K562 (cell line): ENCODE measurements around the gene CIAO2B. TPM values are rescaled to one million over a fixed set of nuclear protein-coding genes. Genes with fewer than 3 reads are reported as not detected.

Experiments
- ATAC-seq: fragments of 200-7000 bp; cut with Tn5 transposase; 3 replicates; pipeline ENCODE4 v1.9.1; 2020; ENCODE audit warnings: moderate library complexity
- BruUV-seq: library from RNA; stranded (reverse); fragments of 400-500 nt; replicated peaks from 2 replicates; lab custom pipeline; 2021; lab: Mats Ljungman, UMichigan
- CTCF ChIA-PET: fragments of 300-600 bp; formaldehyde crosslinking; extraction: SDS; loops from one replicate; lab custom pipeline; 2021; ENCODE audit warnings: low intra/inter-chr PET ratio; lab: Yijun Ruan, JAX
- POLR2A ChIA-PET: fragments of 300-600, 350-650 bp; sonication (Branson Sonifier 250); formaldehyde crosslinking; extraction: SDS; loops from one replicate; lab custom pipeline; 2021; ENCODE audit warnings: antibody characterized with exemption, inconsistent platforms; lab: Yijun Ruan, JAX
- DNase-seq, 4 experiments: peaks; one replicate each; pipeline versions ENCODE4 v3.0.0 to v3.0.0-alpha.2; 2011 to 2018; ENCODE audit warnings: low spot score in 3 of 4, mixed read lengths in 3 of 4; ENCODE audit errors: extremely low read depth in 1 of 4
- FAIRE-seq: peaks from 2 replicates; lab custom pipeline; 2011; peaks lifted over from hg19 to GRCh38; lab: Jason Lieb, UNC
- H2AFZ ChIP-seq: 2 replicates; pipeline ENCODE4 v1.6.0; 2011; ENCODE audit warnings: low read depth, low read length, control low read depth, inconsistent platforms
- H3K27ac ChIP-seq: fragments of 200-600 bp; 3 replicates; pipeline ENCODE4 v1.8.0; 2011; ENCODE audit warnings: low read depth, mild to moderate bottlenecking, control low read depth, inconsistent platforms, low read length, moderate library complexity, mixed read lengths; ENCODE audit errors: extremely low read depth
- H3K27me3 ChIP-seq, 2 experiments: fragments of 300-600 bp in 1 of 2; 2 replicates in 1 of 2; 3 replicates in 1 of 2; pipeline versions ENCODE4 v1.6.0 to v1.8.0; 2011; ENCODE audit warnings: inconsistent platforms in 2 of 2, low read length in 2 of 2, mild to moderate bottlenecking in 1 of 2, mixed read lengths in 1 of 2, moderate library complexity in 1 of 2; ENCODE audit not compliant: control insufficient read depth in 2 of 2, insufficient read depth in 2 of 2
- H3K36me3 ChIP-seq: fragments of 300-600 bp; 3 replicates; pipeline ENCODE4 v1.8.0; 2011; ENCODE audit warnings: mild to moderate bottlenecking, low read length, inconsistent platforms; ENCODE audit not compliant: control insufficient read depth, insufficient read depth
- H3K4me1 ChIP-seq, 2 experiments: fragments of 200-600 bp in 1 of 2; replicated peaks in 1 of 2; 2 replicates in 1 of 2; 3 replicates in 1 of 2; pipeline versions ENCODE4 v1.5.1 to v1.8.0; 2011; ENCODE audit warnings: inconsistent platforms in 2 of 2, low read length in 2 of 2, mild to moderate bottlenecking in 1 of 2, mixed read lengths in 1 of 2, moderate library complexity in 1 of 2; ENCODE audit not compliant: control insufficient read depth in 2 of 2, insufficient read depth in 2 of 2
- H3K4me2 ChIP-seq: 2 replicates; pipeline ENCODE4 v1.6.1; 2011; ENCODE audit warnings: low read length, control low read depth, inconsistent platforms, mixed read lengths; ENCODE audit not compliant: insufficient read depth
- H3K4me3 ChIP-seq: fragments of 200-600 bp; sonication (generic), shearing (Covaris generic); 2 replicates; pipeline ENCODE4 v1.5.1; 2016; ENCODE audit warnings: control low read depth, inconsistent platforms
- H3K79me2 ChIP-seq: fragments of 200-600 bp; 3 replicates; pipeline ENCODE4 v1.8.0; 2011; ENCODE audit warnings: low read length, inconsistent platforms; ENCODE audit not compliant: control insufficient read depth, insufficient read depth
- H3K9ac ChIP-seq, 2 experiments: 2 replicates each; pipeline versions ENCODE4 v1.6.0 to v1.6.1; 2011; ENCODE audit warnings: low read depth in 2 of 2, low read length in 2 of 2, control low read depth in 1 of 2, inconsistent platforms in 1 of 2, mild to moderate bottlenecking in 1 of 2, mixed read lengths in 1 of 2; ENCODE audit not compliant: insufficient read depth in 1 of 2
- H3K9me1 ChIP-seq: one replicate; pipeline ENCODE4 v1.6.0; 2011; ENCODE audit warnings: inconsistent platforms, mild to moderate bottlenecking, low read length, moderate library complexity; ENCODE audit not compliant: control insufficient read depth, insufficient read depth
- H3K9me3 ChIP-seq: replicated peaks from 2 replicates; pipeline ENCODE4 v1.5.1; 2011; ENCODE audit warnings: low read depth, low read length, inconsistent platforms; ENCODE audit not compliant: control insufficient read depth, insufficient read depth
- H4K20me1 ChIP-seq: replicated peaks from 2 replicates; pipeline ENCODE4 v1.6.1; 2011; ENCODE audit warnings: low read length, inconsistent platforms, mixed read lengths; ENCODE audit not compliant: control insufficient read depth, insufficient read depth
- BRF2 ChIP-seq: IDR thresholded peaks from 3 replicates; pipeline ENCODE4 v1.6.1; 2011; ENCODE audit warnings: borderline replicate concordance, mild to moderate bottlenecking; ENCODE audit not compliant: insufficient read length, insufficient read depth
- EGR1 ChIP-seq: fragments of 450-650 bp; conservative IDR thresholded peaks from 2 replicates; pipeline ENCODE4 v1.6.1; 2017; ENCODE audit warnings: mild to moderate bottlenecking
- KLF6 ChIP-seq: fragments of 250-450 bp; sonication (Bioruptor Pico); IDR thresholded peaks from 2 replicates; pipeline ENCODE4 v1.4.0; 2020; ENCODE audit warnings: mild to moderate bottlenecking, moderate library complexity, borderline replicate concordance
- SIX5 ChIP-seq, 2 experiments: IDR thresholded peaks; 2 replicates each; pipeline ENCODE4 v1.6.1; 2011; ENCODE audit warnings: low read length in 2 of 2, borderline replicate concordance in 1 of 2, low read depth in 1 of 2, mild to moderate bottlenecking in 1 of 2, moderate library complexity in 1 of 2; ENCODE audit not compliant: insufficient read depth in 1 of 2
- ZFP36 ChIP-seq: fragments of 150-350 bp; IDR thresholded peaks from 2 replicates; pipeline ENCODE4 v1.6.1; 2018; ENCODE audit warnings: low read length, low read depth; ENCODE audit not compliant: partially characterized antibody
- ZNF184 ChIP-seq: sonication (generic); formaldehyde crosslinking; IDR thresholded peaks from 2 replicates; pipeline ENCODE4 v1.5.0; 2020; ENCODE audit warnings: missing genetic modification reagents
- WGBS: fragments of 100-300 bp; shearing (Covaris generic); methylation state at CpG from one replicate; pipeline ENCODE4 v1.1.6; 2016; ENCODE audit warnings: low coverage, mixed read lengths; ENCODE audit not compliant: insufficient coverage; ENCODE audit errors: missing lambda C conversion rate; 5-methylcytosine and 5-hydroxymethylcytosine counted together
- in situ Hi-C: fragments of 300-500 bp; cut with MboI; formaldehyde crosslinking; loops from 4 replicates; pipeline ENCODE4 v1.15.0; 2018; ENCODE audit warnings: inconsistent platforms, mixed read lengths
- intact Hi-C: fragments of 100-400 bp; cut with micrococcal nuclease; formaldehyde crosslinking; loops from 2 replicates; pipeline ENCODE4 v1.14.2; 2022
- polyA plus RNA-seq, 8 experiments: library from polyadenylated mRNA; depleted of rRNA in 4 of 8; stranded (reverse) in 5 of 8; unstranded in 3 of 8; fragments of >200 nt; fragmentation: Nextera tagmentation in 2 of 8; fragmentation: Illumina TruSeq in 1 of 8; extraction: Ambion mirVana in 2 of 8; extraction: Trizol in 1 of 8; gene quantifications; 2 replicates each; pipeline versions ENCODE4 v1.2.1 to v1.2.3, GENCODE V29; 2011 to 2014; ENCODE audit warnings: inconsistent platforms in 1 of 8, missing spikeins in 1 of 8
- total RNA-seq, 7 experiments: library from RNA; depleted of rRNA in 6 of 7; stranded (reverse); fragments of >200 nt in 6 of 7; fragmentation: Illumina TruSeq in 2 of 7; extraction: Trizol in 2 of 7; gene quantifications; 2 replicates each; pipeline versions ENCODE4 v1.2.1 to v1.2.3, GENCODE V29; 2011 to 2021; ENCODE audit warnings: low replicate concordance in 1 of 7
- TF ChIP-seq, protein P1 (sequence below): fragments of 450-650 bp; IDR thresholded peaks from 2 replicates; pipeline ENCODE4 v1.6.1; 2016; ENCODE audit warnings: antibody characterized with exemption

The CIAO2B gene
- total and polyA plus RNA-seq, 9 of the 15 experiments (the other 6 are each of a cell fraction or from before 2014, with no cell fraction given) = 86.8 to 182 (median 113) TPM

- Histone ChIP-seq H3K4me1 (peaks cover 3 to 11% of the 10 kb centered on the region in 2 experiments; a peak in 4 of 5 replicates), H3K9me1 (no peaks in the 10 kb centered on the region), H3K27ac (no peak overlapping the region), H4K20me1 (no peaks in the 10 kb centered on the region), H2AFZ (peak overlapping the region; percentile 71), H3K79me2 (no peaks in the 10 kb centered on the region), H3K4me3 (no peak overlapping the region), H3K36me3 (no peaks in the 10 kb centered on the region), H3K9ac (peak overlapping the region in 1 of 2 experiments; percentile 47; a peak in 1 of 4 replicates), H3K27me3 (no peaks in the 10 kb centered on the region), H3K9me3 (no peaks in the 10 kb centered on the region), H3K4me2 (peak overlapping the region; percentile 17)
- FAIRE-seq = no peak
- intact Hi-C loops = loop anchor here (5.0 to 10.0 kb wide), 2 partner anchors 178 to 266 kb away; partner anchors contain the start of genes FBXL8, FHOD1, SLC9A5 and TRADD
- in situ Hi-C loops = no loop called here
- POLR2A ChIA-PET = interaction anchor here (0.8 kb wide), 2 partner anchors 11 kb away, joined by 3 read pairs; no protein-coding TSS in a partner anchor
- CTCF ChIA-PET = interaction anchor here (0.7 to 1.4 kb wide), 6 partner anchors 39 to 206 kb away, joined by 3 to 5 read pairs (median 4); no protein-coding TSS in a partner anchor
- TF ChIP-seq EGR1 (peak; percentile 87), SIX5 (IDR thresholded peaks at IDR 0.05; ENCODE audit: borderline replicate concordance in 1 of 2, insufficient read depth in 1 of 2, low read depth in 1 of 2, low read length in 2 of 2) (no peak), KLF6 (CRISPR knock-in tag) (no peak), ZNF184 (no peak), BRF2 (no peak), ZFP36 (peak; percentile 49)
- TF ChIP-seq, protein P1, sequence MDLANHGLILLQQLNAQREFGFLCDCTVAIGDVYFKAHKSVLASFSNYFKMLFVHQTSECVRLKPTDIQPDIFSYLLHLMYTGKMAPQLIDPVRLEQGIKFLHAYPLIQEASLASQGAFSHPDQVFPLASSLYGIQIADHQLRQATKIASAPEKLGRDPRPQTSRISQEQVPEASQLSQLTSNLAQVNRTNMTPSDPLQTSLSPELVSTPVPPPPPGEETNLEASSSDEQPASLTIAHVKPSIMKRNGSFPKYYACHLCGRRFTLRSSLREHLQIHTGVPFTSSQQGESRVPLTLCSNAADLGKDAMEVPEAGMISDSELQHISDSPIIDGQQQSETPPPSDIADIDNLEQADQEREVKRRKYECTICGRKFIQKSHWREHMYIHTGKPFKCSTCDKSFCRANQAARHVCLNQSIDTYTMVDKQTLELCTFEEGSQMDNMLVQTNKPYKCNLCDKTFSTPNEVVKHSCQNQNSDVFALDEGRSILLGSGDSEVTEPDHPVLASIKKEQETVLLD = no peak
- ATAC-seq = peak; percentile 39
- no TSS peak for BruUV-seq
- WGBS = 30% methylated on average over 13 of the region's 16 CpGs
- DNase-seq = peak; percentile 37 to 54 (median 48)
These were observed 45.0 kb upstream of the CIAO2B start for GRCh38 chr16:66979011-66979717.
